ENCODE results near the gene LRRC4C. TPM values are rescaled to one million over a fixed set of nuclear protein-coding genes. Genes with fewer than 3 reads are reported as not detected.

Gene LRRC4C
- total RNA-seq, 1 experiment from 2014 or later, result not detected

- DNase-seq (ENCODE audit: low read depth), result no peak
- in situ Hi-C loops (cut with HindIII; ENCODE audit: low pct_unique_long_range_greater_than_20kb, low sequenced_read_pairs), result no loop called here
Observed at GRCh38 chr11:41286751-41287150, 172.7 kb downstream of the LRRC4C start.

- in situ Hi-C loops (cut with HindIII; ENCODE audit: low pct_unique_long_range_greater_than_20kb, low sequenced_read_pairs), result no loop called here
- DNase-seq (ENCODE audit: low read depth), result no peak
Observed at GRCh38 chr11:41284354-41284753, 175.1 kb downstream of the LRRC4C start.

GRCh38 chr11:41283191-41283930 is 176.1 kb downstream of the LRRC4C start:
- DNase-seq (ENCODE audit: low read depth), result no peak
- in situ Hi-C loops (cut with HindIII; ENCODE audit: low pct_unique_long_range_greater_than_20kb, low sequenced_read_pairs), result no loop called here

- no peak for DNase-seq (ENCODE audit: low read depth)
- in situ Hi-C loops (cut with HindIII; ENCODE audit: low pct_unique_long_range_greater_than_20kb, low sequenced_read_pairs), result no loop called here
Observed at GRCh38 chr11:41282395-41282794, 177.1 kb downstream of the LRRC4C start.

- in situ Hi-C loops (cut with HindIII; ENCODE audit: low pct_unique_long_range_greater_than_20kb, low sequenced_read_pairs), result no loop called here
- DNase-seq (ENCODE audit: low read depth), result no peak
Observed at GRCh38 chr11:41281131-41281742, 178.2 kb downstream of the LRRC4C start.

- in situ Hi-C loops (cut with HindIII; ENCODE audit: low pct_unique_long_range_greater_than_20kb, low sequenced_read_pairs), result no loop called here
- no peak for DNase-seq (ENCODE audit: low read depth)
Observed at GRCh38 chr11:41274831-41275230, 184.6 kb downstream of the LRRC4C start.

GRCh38 chr11:41273908-41274307 is 185.5 kb downstream of the LRRC4C start:
- in situ Hi-C loops (cut with HindIII; ENCODE audit: low pct_unique_long_range_greater_than_20kb, low sequenced_read_pairs), result no loop called here

GRCh38 chr11:41267451-41267850 is 192.0 kb downstream of the LRRC4C start:
- no peak for DNase-seq (ENCODE audit: low read depth)
- in situ Hi-C loops (cut with HindIII; ENCODE audit: low pct_unique_long_range_greater_than_20kb, low sequenced_read_pairs), result no loop called here

More at GRCh38 chr11:41273908-41274307, 185.5 kb downstream of the LRRC4C start:
- DNase-seq (ENCODE audit: low read depth), result no peak

- in situ Hi-C loops (cut with HindIII; ENCODE audit: low pct_unique_long_range_greater_than_20kb, low sequenced_read_pairs), result no loop called here
- DNase-seq (ENCODE audit: low read depth), result no peak
Observed at GRCh38 chr11:41256041-41256440, 203.4 kb downstream of the LRRC4C start.

- no peak for DNase-seq (ENCODE audit: low read depth)
- in situ Hi-C loops (cut with HindIII; ENCODE audit: low pct_unique_long_range_greater_than_20kb, low sequenced_read_pairs), result no loop called here
Observed at GRCh38 chr11:41254966-41255365, 204.5 kb downstream of the LRRC4C start.

- in situ Hi-C loops (cut with HindIII; ENCODE audit: low pct_unique_long_range_greater_than_20kb, low sequenced_read_pairs), result no loop called here
Observed at GRCh38 chr11:41250408-41250935, 209.0 kb downstream of the LRRC4C start.

GRCh38 chr11:41247621-41248020 is 211.8 kb downstream of the LRRC4C start:
- in situ Hi-C loops (cut with HindIII; ENCODE audit: low pct_unique_long_range_greater_than_20kb, low sequenced_read_pairs), result no loop called here
- DNase-seq (ENCODE audit: low read depth), result no peak

More at GRCh38 chr11:41250408-41250935, 209.0 kb downstream of the LRRC4C start:
- no peak for DNase-seq (ENCODE audit: low read depth)

GRCh38 chr11:41246399-41246745 is 213.1 kb downstream of the LRRC4C start:
- in situ Hi-C loops (cut with HindIII; ENCODE audit: low pct_unique_long_range_greater_than_20kb, low sequenced_read_pairs), result no loop called here
- no peak for DNase-seq (ENCODE audit: low read depth)

- no peak for DNase-seq (ENCODE audit: low read depth)
- in situ Hi-C loops (cut with HindIII; ENCODE audit: low pct_unique_long_range_greater_than_20kb, low sequenced_read_pairs), result no loop called here
Observed at GRCh38 chr11:41245704-41246398, 213.6 kb downstream of the LRRC4C start.

- no peak for DNase-seq (ENCODE audit: low read depth)
- in situ Hi-C loops (cut with HindIII; ENCODE audit: low pct_unique_long_range_greater_than_20kb, low sequenced_read_pairs), result no loop called here
Observed at GRCh38 chr11:41245184-41245583, 214.3 kb downstream of the LRRC4C start.

GRCh38 chr11:41237382-41237781 is 222.1 kb downstream of the LRRC4C start:
- DNase-seq (ENCODE audit: low read depth), result no peak
- in situ Hi-C loops (cut with HindIII; ENCODE audit: low pct_unique_long_range_greater_than_20kb, low sequenced_read_pairs), result no loop called here

- in situ Hi-C loops (cut with HindIII; ENCODE audit: low pct_unique_long_range_greater_than_20kb, low sequenced_read_pairs), result no loop called here
- DNase-seq (ENCODE audit: low read depth), result no peak
Observed at GRCh38 chr11:41235668-41236067, 223.8 kb downstream of the LRRC4C start.

- DNase-seq (ENCODE audit: low read depth), result no peak
- in situ Hi-C loops (cut with HindIII; ENCODE audit: low pct_unique_long_range_greater_than_20kb, low sequenced_read_pairs), result no loop called here
Observed at GRCh38 chr11:41225856-41226633, 233.4 kb downstream of the LRRC4C start.
